HepG2 (cell line): ENCODE results near the gene PPM1G. TPM values are rescaled to one million over a fixed set of nuclear protein-coding genes. Genes with fewer than 3 reads are reported as not detected.

Source experiments
- ATRX ChIP-seq: sonication (generic); formaldehyde crosslinking; IDR thresholded peaks from 2 replicates; pipeline ENCODE4 v1.4.0; 2020; ENCODE audit warnings: missing genetic modification reagents, borderline replicate concordance
- BRCA1 ChIP-seq: sonication (generic); formaldehyde crosslinking; IDR thresholded peaks from 2 replicates; pipeline ENCODE4 v1.4.0; 2020; ENCODE audit warnings: missing genetic modification reagents
- BRD4 ChIP-seq: sonication (generic); formaldehyde crosslinking; IDR thresholded peaks from 2 replicates; pipeline ENCODE4 v1.4.0; 2020; ENCODE audit warnings: missing genetic modification reagents
- CTCF ChIP-seq: sonication (generic); formaldehyde crosslinking; IDR thresholded peaks from 2 replicates; pipeline ENCODE4 v1.5.0; 2020; ENCODE audit warnings: mild to moderate bottlenecking, missing genetic modification reagents, moderate library complexity
- ISX ChIP-seq: sonication (generic); formaldehyde crosslinking; conservative IDR thresholded peaks from 2 replicates; pipeline ENCODE4 v1.5.0; 2020; ENCODE audit warnings: missing genetic modification reagents
- KDM1A ChIP-seq: IDR thresholded peaks from 2 replicates; pipeline ENCODE4 v1.6.1; 2016; ENCODE audit warnings: missing compliant biosample characterization
- KDM5B ChIP-seq: sonication (generic); formaldehyde crosslinking; IDR thresholded peaks from 2 replicates; pipeline ENCODE4 v1.4.0; 2020; ENCODE audit warnings: missing genetic modification reagents, mild to moderate bottlenecking, borderline replicate concordance
- MATR3 ChIP-seq: sonication (generic); formaldehyde crosslinking; IDR thresholded peaks from 2 replicates; pipeline ENCODE4 v1.4.0; 2020; ENCODE audit warnings: missing genetic modification reagents
- PHF5A ChIP-seq: IDR thresholded peaks from one replicate; pipeline ENCODE4 v1.6.1; 2018; ENCODE audit warnings: low read depth, missing genetic modification reagents; ENCODE audit not compliant: unreplicated experiment
- POGZ ChIP-seq: sonication (generic); formaldehyde crosslinking; IDR thresholded peaks from 2 replicates; pipeline ENCODE4 v1.4.0; 2020; ENCODE audit warnings: mild to moderate bottlenecking, missing genetic modification reagents
- RXRB ChIP-seq: IDR thresholded peaks from 2 replicates; pipeline ENCODE4 v1.6.1; 2016; ENCODE audit warnings: borderline replicate concordance, missing genetic modification reagents, missing compliant biosample characterization
- SPEN ChIP-seq: sonication (generic); formaldehyde crosslinking; IDR thresholded peaks from 2 replicates; pipeline ENCODE4 v1.5.1; 2020; ENCODE audit warnings: low read depth, mild to moderate bottlenecking, missing genetic modification reagents
- SRSF1 ChIP-seq: fragments of 200-400 bp; formaldehyde crosslinking; optimal IDR thresholded peaks from 2 replicates; pipeline ENCODE3; 2017; ENCODE audit warnings: mild to moderate bottlenecking, low read depth, low read length, moderate library complexity
- SRSF4 ChIP-seq: fragments of 200-400 bp; formaldehyde crosslinking; IDR thresholded peaks from one replicate; pipeline ENCODE4 v1.6.1; 2018; ENCODE audit warnings: mild to moderate bottlenecking, low read depth, low read length, moderate library complexity; ENCODE audit not compliant: poor library complexity, severe bottlenecking
- THAP11 ChIP-seq: IDR thresholded peaks from 2 replicates; pipeline ENCODE4 v1.6.1; 2016; ENCODE audit warnings: missing biosample characterization, missing genetic modification reagents
- ZBTB20 ChIP-seq: sonication (generic); formaldehyde crosslinking; IDR thresholded peaks from 2 replicates; pipeline ENCODE4 v1.8.1; 2023; ENCODE audit warnings: missing genetic modification reagents, low read depth, mild to moderate bottlenecking, borderline replicate concordance
- ZBTB26 ChIP-seq: IDR thresholded peaks from 2 replicates; pipeline ENCODE4 v1.6.1; 2016; ENCODE audit warnings: missing compliant biosample characterization, missing genetic modification reagents, borderline replicate concordance
- ZBTB39 ChIP-seq: sonication (generic); formaldehyde crosslinking; IDR thresholded peaks from 2 replicates; pipeline ENCODE4 v1.5.0; 2020; ENCODE audit warnings: missing genetic modification reagents
- ZBTB46 ChIP-seq: sonication (generic); formaldehyde crosslinking; IDR thresholded peaks from 2 replicates; pipeline ENCODE4 v1.4.0; 2020; ENCODE audit warnings: mild to moderate bottlenecking, missing genetic modification reagents, borderline replicate concordance
- ZKSCAN8 ChIP-seq: IDR thresholded peaks from 2 replicates; pipeline ENCODE4 v1.6.1; 2016; ENCODE audit warnings: borderline replicate concordance, missing genetic modification reagents, missing compliant biosample characterization
- ZNF382 ChIP-seq: sonication (generic); formaldehyde crosslinking; IDR thresholded peaks from 2 replicates; pipeline ENCODE4 v1.5.0; 2020; ENCODE audit warnings: missing genetic modification reagents, mild to moderate bottlenecking, borderline replicate concordance
- ZNF552 ChIP-seq: sonication (generic); formaldehyde crosslinking; IDR thresholded peaks from 2 replicates; pipeline ENCODE4 v1.9.0; 2022; ENCODE audit warnings: missing genetic modification reagents, mild to moderate bottlenecking, borderline replicate concordance
- ZNF816 ChIP-seq: sonication (generic); formaldehyde crosslinking; IDR thresholded peaks from 2 replicates; pipeline ENCODE4 v1.8.0; 2022; ENCODE audit warnings: missing genetic modification reagents, mild to moderate bottlenecking, borderline replicate concordance
- polyA plus RNA-seq, 8 experiments: library from polyadenylated mRNA; depleted of rRNA in 3 of 8; stranded (reverse) in 7 of 8; unstranded in 1 of 8; fragments of >200 nt; fragmentation: Illumina TruSeq in 4 of 8; extraction: Trizol in 4 of 8; gene quantifications; 2 replicates each; pipeline versions ENCODE4 v1.2.1 to v1.2.3, GENCODE V29; 2011 to 2016; ENCODE audit warnings: low read depth in 4 of 8, missing spikeins in 1 of 8, mixed read lengths in 1 of 8; ENCODE audit not compliant: insufficient read depth in 1 of 8
- total RNA-seq, 5 experiments: library from RNA; depleted of rRNA; stranded (reverse); fragments of >200 nt; fragmentation: Illumina TruSeq; extraction: Trizol; gene quantifications; 2 replicates each; pipeline ENCODE4 v1.2.3, GENCODE V29; 2016; ENCODE audit warnings: low read depth in 1 of 5

Gene PPM1G
- total and polyA plus RNA-seq, 2 of the 13 experiments (the other 11 are each of a cell fraction or from before 2014, with no cell fraction given): 58.2 to 213 TPM

- TF ChIP-seq ZBTB39 (no peak), BRD4 (peak; percentile 96), SRSF4 (no peak), ZKSCAN8 (CRISPR knock-in tag) (peak; percentile 47; the same call in 1 of the 2 replicates), ZNF552 (CRISPR knock-in tag) (no peak; the same call in 1 of the 2 replicates), MATR3 (no peak), ATRX (no peak), RXRB (peak; percentile 68), ZBTB46 (CRISPR knock-in tag) (peak; percentile 91; the same call in 1 of the 2 replicates), BRCA1 (CRISPR knock-in tag) (no peak), KDM5B (peak; percentile 99), ZBTB26 (CRISPR knock-in tag) (peak; percentile 74; the same call in 1 of the 2 replicates), ZBTB20 (peak; percentile 57), POGZ (CRISPR knock-in tag) (peak; percentile 95), SRSF1 (no peak), THAP11 (peak; percentile 90), PHF5A (CRISPR knock-in tag) (peak; percentile 25), KDM1A (CRISPR knock-in tag) (0 out of 2 replicates have a peak, but pooled peaks have one; percentile 16), SPEN (CRISPR knock-in tag) (peak; percentile 89), ISX (CRISPR knock-in tag) (0 out of 2 replicates have a peak, but pooled peaks have one; percentile 73), ZNF382 (CRISPR knock-in tag) (no peak), CTCF (CRISPR knock-in tag) (peak; percentile 27), ZNF816 (CRISPR knock-in tag) (peak; percentile 81; the same call in 1 of the 2 replicates)
Measured at GRCh38 chr2:27409321-27410073, at the start of gene PPM1G (continued).
